Measurements from ENCODE around the gene COX8A. TPM values are rescaled to one million over a fixed set of nuclear protein-coding genes. Genes with fewer than 3 reads are reported as not detected.

The COX8A gene
- total RNA-seq, 1 donor from 2014 or later: 182 TPM

DNA sequence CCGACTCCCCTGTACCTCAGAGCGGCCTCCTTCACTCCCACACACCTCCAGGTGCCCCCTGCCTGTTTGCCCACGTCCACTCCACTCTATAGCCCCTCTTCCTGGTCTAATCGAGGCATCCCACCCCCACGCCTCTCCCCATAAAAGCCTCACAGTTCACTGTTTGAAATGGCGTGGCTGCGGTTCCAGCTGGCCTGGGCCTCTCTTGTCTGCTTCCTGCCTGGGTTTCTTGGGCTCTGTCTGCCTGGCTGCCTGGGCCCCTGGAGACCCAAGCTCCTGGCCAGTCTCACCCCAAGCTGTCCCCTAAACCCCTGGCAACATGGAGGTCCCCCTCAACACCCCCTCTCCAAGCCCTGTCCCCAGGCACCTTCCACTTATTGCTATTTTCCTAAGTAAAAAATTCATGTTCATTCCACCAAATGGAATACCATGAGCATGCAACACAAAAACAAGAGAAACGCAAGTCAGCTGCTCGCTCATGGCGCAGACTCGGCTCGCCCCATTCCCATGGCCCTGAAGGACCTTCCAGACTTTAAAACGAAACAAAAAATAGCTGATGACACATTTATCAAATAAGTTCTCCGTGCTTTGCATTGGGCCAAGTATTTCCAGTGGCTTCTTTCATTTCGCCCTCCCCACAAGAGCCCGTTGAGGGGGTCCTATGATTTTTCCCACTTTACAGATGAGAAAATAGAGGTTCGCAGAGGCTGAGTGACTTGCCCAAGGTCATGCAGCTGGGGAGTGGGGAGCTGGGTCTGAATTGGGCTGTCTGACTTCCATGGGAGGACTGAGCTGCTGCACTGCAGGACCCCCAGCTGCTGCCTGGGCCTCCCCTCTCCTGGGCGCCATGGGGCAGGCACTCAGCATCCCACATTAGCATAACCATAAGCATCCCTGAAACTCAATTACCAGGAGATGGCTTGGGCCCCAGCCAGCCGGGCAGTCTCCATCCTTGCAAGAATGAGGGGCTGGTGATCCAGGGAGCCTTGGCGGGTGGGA, 49.6 kb downstream of the COX8A start:
- Mint-ChIP-seq H3K27me3 (peaks cover 16% of the 10 kb centered on the region), H3K9me3 (no peaks in the 10 kb centered on the region), H3K36me3 (ENCODE audit: low read depth) (no peaks in the 10 kb centered on the region), H3K27ac (no peak overlapping the region), H3K4me1 (no peaks in the 10 kb centered on the region), H3K4me3 (no peak overlapping the region)
- ATAC-seq (ENCODE audit: low read depth): no peak
- POLR2A ChIA-PET: no interaction called here
- intact Hi-C loops (cut with micrococcal nuclease): no loop called here
- TF ChIP-seq, protein P1, sequence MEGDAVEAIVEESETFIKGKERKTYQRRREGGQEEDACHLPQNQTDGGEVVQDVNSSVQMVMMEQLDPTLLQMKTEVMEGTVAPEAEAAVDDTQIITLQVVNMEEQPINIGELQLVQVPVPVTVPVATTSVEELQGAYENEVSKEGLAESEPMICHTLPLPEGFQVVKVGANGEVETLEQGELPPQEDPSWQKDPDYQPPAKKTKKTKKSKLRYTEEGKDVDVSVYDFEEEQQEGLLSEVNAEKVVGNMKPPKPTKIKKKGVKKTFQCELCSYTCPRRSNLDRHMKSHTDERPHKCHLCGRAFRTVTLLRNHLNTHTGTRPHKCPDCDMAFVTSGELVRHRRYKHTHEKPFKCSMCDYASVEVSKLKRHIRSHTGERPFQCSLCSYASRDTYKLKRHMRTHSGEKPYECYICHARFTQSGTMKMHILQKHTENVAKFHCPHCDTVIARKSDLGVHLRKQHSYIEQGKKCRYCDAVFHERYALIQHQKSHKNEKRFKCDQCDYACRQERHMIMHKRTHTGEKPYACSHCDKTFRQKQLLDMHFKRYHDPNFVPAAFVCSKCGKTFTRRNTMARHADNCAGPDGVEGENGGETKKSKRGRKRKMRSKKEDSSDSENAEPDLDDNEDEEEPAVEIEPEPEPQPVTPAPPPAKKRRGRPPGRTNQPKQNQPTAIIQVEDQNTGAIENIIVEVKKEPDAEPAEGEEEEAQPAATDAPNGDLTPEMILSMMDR (IDR thresholded peaks at IDR 0.05): no peak
- CTCF ChIA-PET: no interaction called here
- DNase-seq: no peak

DNA sequence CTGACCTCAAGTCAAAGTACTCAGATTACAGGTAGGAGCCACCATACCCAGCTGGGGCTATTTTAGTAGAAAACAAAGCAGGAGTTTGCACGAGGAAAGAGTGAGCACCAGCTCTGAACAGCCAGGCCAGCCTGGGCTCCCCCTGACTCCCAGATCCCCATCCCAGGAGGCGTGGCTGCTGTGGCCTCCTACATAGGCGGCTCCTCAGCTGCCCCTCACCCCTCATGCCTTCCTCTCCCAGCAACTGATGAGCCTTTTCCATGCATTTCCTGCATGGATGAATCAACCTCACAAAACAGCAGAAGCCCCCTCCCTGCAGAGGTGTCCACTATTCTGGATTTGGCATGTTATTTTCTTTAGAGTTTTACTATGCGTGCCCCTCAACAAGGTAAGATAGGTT, 50.8 kb downstream of the COX8A start:
- TF ChIP-seq, protein P1 (IDR thresholded peaks at IDR 0.05): no peak
- POLR2A ChIA-PET: no interaction called here
- Mint-ChIP-seq H3K4me1 (no peaks in the 10 kb centered on the region), H3K4me3 (no peak overlapping the region), H3K27me3 (peaks cover 22% of the 10 kb centered on the region), H3K27ac (no peak overlapping the region), H3K9me3 (no peaks in the 10 kb centered on the region), H3K36me3 (ENCODE audit: low read depth) (no peaks in the 10 kb centered on the region)
- DNase-seq: no peak
- ATAC-seq (ENCODE audit: low read depth): no peak
- CTCF ChIA-PET: no interaction called here
- intact Hi-C loops (cut with micrococcal nuclease): no loop called here

Other genes starting within 250 kb of the COX8A start
- gene ZFTA, start 205.8 kb upstream of the COX8A start, total RNA-seq: 11.2 and 12.5 TPM in 2 replicates
- gene SPINDOC, start 161.2 kb upstream of the COX8A start, total RNA-seq: 18.7 and 20.8 TPM in 2 replicates
- gene MARK2, start 135.5 kb upstream of the COX8A start, total RNA-seq: 39.2 and 41.5 TPM in 2 replicates
- gene RCOR2, start 57.5 kb upstream of the COX8A start, total RNA-seq: not detected in 2 replicates
- 28.0 and 28.6 TPM in 2 replicates for gene NAA40, start 35.6 kb upstream of the COX8A start, total RNA-seq
- 87.4 and 92.5 TPM in 2 replicates for gene OTUB1, start 11.8 kb downstream of the COX8A start, total RNA-seq
- not detected in 2 replicates for gene FLRT1, start 61.3 kb downstream of the COX8A start, total RNA-seq
- gene MACROD1, start 191.5 kb downstream of the COX8A start, total RNA-seq: 4.5 and 5.5 TPM in 2 replicates
- 155 and 159 TPM in 2 replicates for gene STIP1, start 211.6 kb downstream of the COX8A start, total RNA-seq
- 154 and 169 TPM in 2 replicates for gene FERMT3, start 232.1 kb downstream of the COX8A start, total RNA-seq